Measurements from ENCODE around the gene DOCK2.

- no peak for TF ChIP-seq CBFB (CRISPR knock-in tag; IDR thresholded peaks at IDR 0.05; ENCODE audit: low read depth)
- no peak for TF ChIP-seq FOXJ3 (CRISPR knock-in tag; IDR thresholded peaks at IDR 0.05; ENCODE audit: borderline replicate concordance)
- no peak for TF ChIP-seq STAT6 (CRISPR knock-in tag; conservative IDR thresholded peaks at IDR 0.05; ENCODE audit: low read depth)
- no peak for TF ChIP-seq CTCF (IDR thresholded peaks at IDR 0.05)
- TF ChIP-seq CREB1 (CRISPR knock-in tag; IDR thresholded peaks at IDR 0.05), result no peak
- no peak for TF ChIP-seq FOXP1 (CRISPR knock-in tag; IDR thresholded peaks at IDR 0.05; ENCODE audit: borderline replicate concordance)
- TF ChIP-seq ZNF317 (CRISPR knock-in tag; IDR thresholded peaks at IDR 0.05; ENCODE audit: borderline replicate concordance, low read depth), result no peak
- TF ChIP-seq NR3C1 (CRISPR knock-in tag; conservative IDR thresholded peaks at IDR 0.05; ENCODE audit: low read depth), result no peak
- TF ChIP-seq MYBL2 (CRISPR knock-in tag; IDR thresholded peaks at IDR 0.05), result no peak
- TF ChIP-seq ZNF263 (CRISPR knock-in tag; IDR thresholded peaks at IDR 0.05; ENCODE audit: low read depth), result no peak
- TF ChIP-seq ZBTB21 (CRISPR knock-in tag; IDR thresholded peaks at IDR 0.05; ENCODE audit: borderline replicate concordance), result no peak
- TF ChIP-seq JUN (CRISPR knock-in tag; IDR thresholded peaks at IDR 0.05), result no peak
These were observed 128.3 kb downstream of the DOCK2 start for GRCh38 chr5:169765176-169765996.

Data from WTC11 (cell line).